HEK293T (cell line): ENCODE data around the gene CXCR1.

Source experiments
- CTCF ChIA-PET: fragments of 350-600 bp; formaldehyde crosslinking; extraction: SDS; loops from one replicate; lab custom pipeline; 2021; ENCODE audit warnings: antibody characterized with exemption, inconsistent platforms; lab: Yijun Ruan, JAX
- POLR2A ChIA-PET: fragments of 350-600 bp; formaldehyde crosslinking; extraction: SDS; loops from one replicate; lab custom pipeline; 2020; ENCODE audit warnings: antibody characterized with exemption, inconsistent platforms; lab: Yijun Ruan, JAX
- DNase-seq: peaks from one replicate; pipeline ENCODE4 v3.0.0; 2012; ENCODE audit warnings: mixed read lengths; ENCODE audit errors: extremely low spot score
- ARNT ChIP-seq: fragments of 450-650 bp; IDR thresholded peaks from 2 replicates; pipeline ENCODE4 v1.6.1; 2017; ENCODE audit warnings: mild to moderate bottlenecking
- BHLHE40 ChIP-seq: fragments of 450-650 bp; IDR thresholded peaks from 2 replicates; pipeline ENCODE4 v1.6.1; 2016; ENCODE audit warnings: mild to moderate bottlenecking, moderate library complexity, borderline replicate concordance
- CTBP1 ChIP-seq: fragments of 450-650 bp; IDR thresholded peaks from 2 replicates; pipeline ENCODE4 v1.6.1; 2016; ENCODE audit warnings: borderline replicate concordance
- ELF4 ChIP-seq: fragments of 450-650 bp; IDR thresholded peaks from 2 replicates; pipeline ENCODE4 v1.6.1; 2017; ENCODE audit warnings: antibody characterized with exemption
- FOXA1 ChIP-seq: fragments of 450-650 bp; IDR thresholded peaks from 2 replicates; pipeline ENCODE4 v1.6.1; 2016; ENCODE audit warnings: mild to moderate bottlenecking
- FOXK2 ChIP-seq: fragments of 450-650 bp; IDR thresholded peaks from 2 replicates; pipeline ENCODE4 v1.6.1; 2016; ENCODE audit warnings: mild to moderate bottlenecking
- FOXM1 ChIP-seq: fragments of 450-650 bp; IDR thresholded peaks from 2 replicates; pipeline ENCODE4 v1.6.1; 2017; ENCODE audit warnings: mild to moderate bottlenecking, borderline replicate concordance
- HDGF ChIP-seq: fragments of 450-650 bp; IDR thresholded peaks from 2 replicates; pipeline ENCODE4 v1.6.1; 2017; ENCODE audit warnings: antibody characterized with exemption, borderline replicate concordance
- L3MBTL2 ChIP-seq: fragments of 450-650 bp; conservative IDR thresholded peaks from 2 replicates; pipeline ENCODE4 v1.6.1; 2016; ENCODE audit warnings: mild to moderate bottlenecking
- LEF1 ChIP-seq: fragments of 450-650 bp; IDR thresholded peaks from 2 replicates; pipeline ENCODE4 v1.6.1; 2017; ENCODE audit warnings: mild to moderate bottlenecking, borderline replicate concordance
- NFRKB ChIP-seq: fragments of 450-650 bp; IDR thresholded peaks from 2 replicates; pipeline ENCODE4 v1.6.1; 2016; ENCODE audit warnings: mild to moderate bottlenecking, moderate library complexity
- PKNOX1 ChIP-seq: fragments of 450-650 bp; IDR thresholded peaks from 2 replicates; pipeline ENCODE4 v1.6.1; 2016
- SP1 ChIP-seq: fragments of 450-650 bp; IDR thresholded peaks from 2 replicates; pipeline ENCODE4 v1.6.1; 2017
- SUZ12 ChIP-seq: fragments of 450-650 bp; IDR thresholded peaks from 2 replicates; pipeline ENCODE4 v1.6.1; 2016; ENCODE audit warnings: mild to moderate bottlenecking
- TARDBP ChIP-seq: fragments of 450-650 bp; IDR thresholded peaks from 2 replicates; pipeline ENCODE4 v1.6.1; 2016
- ZNF384 ChIP-seq: fragments of 450-650 bp; IDR thresholded peaks from 2 replicates; pipeline ENCODE4 v1.6.1; 2016

Gene CXCR1

GRCh38 chr2:218138047-218138446, 28.7 kb downstream of the CXCR1 start:
- TF ChIP-seq BHLHE40, result no peak
- POLR2A ChIA-PET, result no interaction called here
- DNase-seq, result no peak
- CTCF ChIA-PET, result no interaction called here

GRCh38 chr2:218137514-218137913, 29.2 kb downstream of the CXCR1 start:
- ChIA-PET POLR2A (no interaction called here), CTCF (no interaction called here)
- TF ChIP-seq CTBP1, result no peak
- TF ChIP-seq SUZ12, result no peak
- TF ChIP-seq LEF1, result no peak
- no peak for TF ChIP-seq BHLHE40
- no peak for DNase-seq

- POLR2A ChIA-PET, result no interaction called here
- CTCF ChIA-PET, result no interaction called here
- TF ChIP-seq ZNF384 (no peak), NFRKB (no peak), FOXM1 (no peak), SUZ12 (no peak), L3MBTL2 (no peak), BHLHE40 (no peak), ARNT (no peak), HDGF (no peak), LEF1 (no peak), PKNOX1 (no peak), FOXK2 (no peak), FOXA1 (no peak), TARDBP (no peak), ELF4 (no peak), CTBP1 (no peak)
- no peak for DNase-seq
These were observed 35.9 kb downstream of the CXCR1 start for GRCh38 chr2:218130822-218131221.

- CTCF ChIA-PET, result no interaction called here
- no peak for TF ChIP-seq CTBP1
- TF ChIP-seq HDGF, result no peak
- no peak for TF ChIP-seq NFRKB
- TF ChIP-seq LEF1, result no peak
- TF ChIP-seq L3MBTL2, result no peak
- no peak for TF ChIP-seq FOXK2
- TF ChIP-seq ZNF384, result no peak
- no peak for TF ChIP-seq SUZ12
- TF ChIP-seq FOXA1, result no peak
- no peak for TF ChIP-seq ELF4
- no peak for TF ChIP-seq ARNT
- no peak for TF ChIP-seq BHLHE40
- no peak for TF ChIP-seq SP1
- POLR2A ChIA-PET, result no interaction called here
- DNase-seq, result no peak
These were observed 36.4 kb downstream of the CXCR1 start for GRCh38 chr2:218130377-218130776.

- ChIA-PET POLR2A (no interaction called here), CTCF (no interaction called here)
- TF ChIP-seq BHLHE40, result no peak
- no peak for TF ChIP-seq LEF1
- TF ChIP-seq ZNF384, result no peak
- TF ChIP-seq ELF4, result no peak
- no peak for TF ChIP-seq TARDBP
- no peak for TF ChIP-seq FOXK2
- no peak for TF ChIP-seq CTBP1
- TF ChIP-seq SP1, result no peak
- DNase-seq, result no peak
These were observed 37.2 kb downstream of the CXCR1 start for GRCh38 chr2:218129458-218130135.

DNA sequence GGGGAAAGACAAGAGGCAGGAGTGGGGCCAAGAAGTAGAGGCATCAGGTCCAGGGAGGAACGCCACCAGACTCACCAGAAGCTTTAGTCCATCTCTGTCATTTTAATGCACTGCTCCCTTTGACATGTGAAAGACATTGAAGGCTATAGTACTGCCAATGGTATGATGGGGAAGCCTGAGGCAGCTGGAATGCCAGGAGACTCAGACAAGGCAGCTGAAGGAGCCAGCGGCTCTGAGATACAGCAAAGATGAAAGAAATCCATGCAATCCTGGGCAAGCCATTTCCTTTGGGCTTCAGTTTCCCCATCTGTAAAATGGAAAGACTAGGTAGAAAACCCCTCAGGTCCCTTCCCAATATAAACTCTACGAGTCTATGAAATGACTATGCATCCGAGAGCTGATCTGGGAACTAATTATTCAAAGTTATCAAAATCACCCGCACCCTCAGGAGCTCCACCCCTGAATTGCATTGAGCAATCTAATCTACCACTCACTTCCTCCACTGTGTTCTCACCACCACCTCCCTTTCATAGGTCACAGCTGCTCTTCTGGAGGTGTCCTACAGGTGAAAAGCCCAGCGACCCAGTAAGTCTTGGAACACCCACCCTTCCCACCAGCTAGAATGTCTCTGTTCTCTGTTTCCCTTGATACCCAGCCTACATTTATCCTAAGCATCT, 37.8 kb downstream of the CXCR1 start:
- DNase-seq, result no peak
- TF ChIP-seq NFRKB (no peak), HDGF (no peak)
- ChIA-PET POLR2A (no interaction called here), CTCF (no interaction called here)

DNA sequence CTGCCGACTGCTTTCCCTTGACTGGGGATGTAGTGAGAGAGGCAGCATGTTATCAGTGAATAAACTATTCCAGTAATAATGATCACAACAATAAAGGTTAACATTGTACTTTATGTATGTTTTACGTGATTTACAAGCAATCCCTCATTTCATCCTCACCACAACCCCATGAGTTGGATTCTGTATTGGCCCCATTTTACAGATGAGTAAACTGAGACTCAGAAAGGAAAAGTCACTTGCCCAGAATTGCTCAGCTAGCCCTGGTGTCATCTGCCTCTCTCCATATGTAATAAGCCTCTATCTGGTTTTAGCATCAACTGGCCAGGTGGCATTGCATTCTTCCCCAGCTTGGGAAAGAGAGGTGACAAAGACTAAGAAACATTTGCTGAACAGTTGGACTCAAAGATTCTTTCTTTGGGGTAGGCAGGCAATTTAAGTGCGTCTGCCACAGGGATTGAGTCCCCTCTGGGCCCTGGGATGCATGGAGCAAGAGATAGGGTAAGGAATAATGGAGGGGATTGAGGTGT, 38.8 kb downstream of the CXCR1 start:
- ChIA-PET POLR2A (no interaction called here), CTCF (no interaction called here)
- DNase-seq, result no peak
- TF ChIP-seq TARDBP (no peak), FOXA1 (no peak), SP1 (no peak), CTBP1 (no peak), NFRKB (no peak), LEF1 (no peak), BHLHE40 (no peak), L3MBTL2 (no peak), ZNF384 (no peak)

GRCh38 chr2:218125626-218126080, 41.1 kb downstream of the CXCR1 start, which contains the start of gene CXCR2:
CXCR2 (plus strand) TSS chr2:218126028; CDS start chr2:218134802, 8,774 bp downstream.
- CTCF ChIA-PET, result no interaction called here
- TF ChIP-seq L3MBTL2, result no peak
- no peak for TF ChIP-seq ZNF384
- no peak for TF ChIP-seq ELF4
- TF ChIP-seq NFRKB, result no peak
- no peak for TF ChIP-seq HDGF
- TF ChIP-seq TARDBP, result no peak
- POLR2A ChIA-PET, result no interaction called here
- no peak for DNase-seq
